HEK293T (cell line): Measurements from ENCODE around the gene MSANTD4.

Experiments
- CTCF ChIA-PET: fragments of 350-600 bp; formaldehyde crosslinking; extraction: SDS; loops from one replicate; lab custom pipeline; 2021; ENCODE audit warnings: antibody characterized with exemption, inconsistent platforms; lab: Yijun Ruan, JAX
- POLR2A ChIA-PET: fragments of 350-600 bp; formaldehyde crosslinking; extraction: SDS; loops from one replicate; lab custom pipeline; 2020; ENCODE audit warnings: antibody characterized with exemption, inconsistent platforms; lab: Yijun Ruan, JAX
- DNase-seq: peaks from one replicate; pipeline ENCODE4 v3.0.0; 2012; ENCODE audit warnings: mixed read lengths; ENCODE audit errors: extremely low spot score
- ARNT ChIP-seq: fragments of 450-650 bp; IDR thresholded peaks from 2 replicates; pipeline ENCODE4 v1.6.1; 2017; ENCODE audit warnings: mild to moderate bottlenecking
- BHLHE40 ChIP-seq: fragments of 450-650 bp; IDR thresholded peaks from 2 replicates; pipeline ENCODE4 v1.6.1; 2016; ENCODE audit warnings: mild to moderate bottlenecking, moderate library complexity, borderline replicate concordance
- CTBP1 ChIP-seq: fragments of 450-650 bp; IDR thresholded peaks from 2 replicates; pipeline ENCODE4 v1.6.1; 2016; ENCODE audit warnings: borderline replicate concordance
- ELF4 ChIP-seq: fragments of 450-650 bp; IDR thresholded peaks from 2 replicates; pipeline ENCODE4 v1.6.1; 2017; ENCODE audit warnings: antibody characterized with exemption
- FOXA1 ChIP-seq: fragments of 450-650 bp; IDR thresholded peaks from 2 replicates; pipeline ENCODE4 v1.6.1; 2016; ENCODE audit warnings: mild to moderate bottlenecking
- FOXK2 ChIP-seq: fragments of 450-650 bp; IDR thresholded peaks from 2 replicates; pipeline ENCODE4 v1.6.1; 2016; ENCODE audit warnings: mild to moderate bottlenecking
- FOXM1 ChIP-seq: fragments of 450-650 bp; IDR thresholded peaks from 2 replicates; pipeline ENCODE4 v1.6.1; 2017; ENCODE audit warnings: mild to moderate bottlenecking, borderline replicate concordance
- HDGF ChIP-seq: fragments of 450-650 bp; IDR thresholded peaks from 2 replicates; pipeline ENCODE4 v1.6.1; 2017; ENCODE audit warnings: antibody characterized with exemption, borderline replicate concordance
- L3MBTL2 ChIP-seq: fragments of 450-650 bp; conservative IDR thresholded peaks from 2 replicates; pipeline ENCODE4 v1.6.1; 2016; ENCODE audit warnings: mild to moderate bottlenecking
- LEF1 ChIP-seq: fragments of 450-650 bp; IDR thresholded peaks from 2 replicates; pipeline ENCODE4 v1.6.1; 2017; ENCODE audit warnings: mild to moderate bottlenecking, borderline replicate concordance
- NFRKB ChIP-seq: fragments of 450-650 bp; IDR thresholded peaks from 2 replicates; pipeline ENCODE4 v1.6.1; 2016; ENCODE audit warnings: mild to moderate bottlenecking, moderate library complexity
- SP1 ChIP-seq: fragments of 450-650 bp; IDR thresholded peaks from 2 replicates; pipeline ENCODE4 v1.6.1; 2017
- SUZ12 ChIP-seq: fragments of 450-650 bp; IDR thresholded peaks from 2 replicates; pipeline ENCODE4 v1.6.1; 2016; ENCODE audit warnings: mild to moderate bottlenecking
- TARDBP ChIP-seq: fragments of 450-650 bp; IDR thresholded peaks from 2 replicates; pipeline ENCODE4 v1.6.1; 2016
- ZNF384 ChIP-seq: fragments of 450-650 bp; IDR thresholded peaks from 2 replicates; pipeline ENCODE4 v1.6.1; 2016
- TF ChIP-seq, protein P1 (sequence below): fragments of 450-650 bp; IDR thresholded peaks from 2 replicates; pipeline ENCODE4 v1.6.1; 2016

Gene MSANTD4

DNA sequence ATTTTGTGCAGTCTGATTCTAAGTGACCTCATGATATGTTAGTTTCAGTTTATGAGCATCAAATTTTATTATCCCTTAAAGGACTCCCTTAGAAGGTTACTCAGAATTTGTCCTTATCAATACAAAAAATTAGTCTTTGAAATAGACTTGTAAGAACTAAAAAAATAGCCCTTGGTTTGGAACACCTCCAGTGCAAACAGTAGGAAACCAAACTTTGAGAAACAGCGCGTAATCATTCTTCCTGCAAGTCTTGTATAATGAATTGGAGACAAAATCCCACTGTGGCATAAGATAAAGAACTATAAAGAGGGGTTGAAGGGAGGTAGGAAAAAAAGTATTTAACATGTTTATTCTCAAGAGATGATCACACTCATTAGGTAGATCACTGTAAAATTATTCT is 10.8 kb upstream of the MSANTD4 start:
- CTCF ChIA-PET, result no interaction called here
- POLR2A ChIA-PET, result no interaction called here

DNA sequence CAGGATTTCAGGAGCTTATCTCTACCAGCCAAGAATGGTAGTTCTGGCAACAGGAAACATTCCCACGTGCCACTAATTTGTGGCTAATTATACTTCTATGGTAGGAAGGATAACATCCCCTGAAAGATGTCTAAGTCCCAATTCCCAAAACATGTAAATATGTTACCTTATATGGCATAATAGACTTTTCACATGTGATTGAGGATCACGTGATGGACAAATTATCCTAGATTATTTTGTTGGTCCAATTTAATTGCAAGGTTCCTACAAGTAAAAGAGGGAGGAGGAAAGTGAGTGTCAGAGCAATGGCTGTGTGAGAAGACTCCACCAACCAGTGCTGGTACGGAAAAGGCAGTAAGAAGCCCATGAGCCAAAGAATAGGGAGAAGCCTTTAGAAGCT is 9.9 kb upstream of the MSANTD4 start:
- TF ChIP-seq, protein P1, sequence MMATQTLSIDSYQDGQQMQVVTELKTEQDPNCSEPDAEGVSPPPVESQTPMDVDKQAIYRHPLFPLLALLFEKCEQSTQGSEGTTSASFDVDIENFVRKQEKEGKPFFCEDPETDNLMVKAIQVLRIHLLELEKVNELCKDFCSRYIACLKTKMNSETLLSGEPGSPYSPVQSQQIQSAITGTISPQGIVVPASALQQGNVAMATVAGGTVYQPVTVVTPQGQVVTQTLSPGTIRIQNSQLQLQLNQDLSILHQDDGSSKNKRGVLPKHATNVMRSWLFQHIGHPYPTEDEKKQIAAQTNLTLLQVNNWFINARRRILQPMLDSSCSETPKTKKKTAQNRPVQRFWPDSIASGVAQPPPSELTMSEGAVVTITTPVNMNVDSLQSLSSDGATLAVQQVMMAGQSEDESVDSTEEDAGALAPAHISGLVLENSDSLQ, result no peak
- TF ChIP-seq SUZ12 (no peak), LEF1 (no peak), L3MBTL2 (no peak), HDGF (no peak), SP1 (no peak), BHLHE40 (no peak), ZNF384 (no peak), FOXK2 (no peak), CTBP1 (no peak), ELF4 (no peak), TARDBP (no peak), NFRKB (no peak), FOXA1 (no peak), FOXM1 (no peak), ARNT (no peak)
- POLR2A ChIA-PET, result no interaction called here
- CTCF ChIA-PET, result no interaction called here
- no peak for DNase-seq

More for the DNA sequence above, 10.8 kb upstream of the MSANTD4 start:
- DNase-seq, result no peak
- no peak for TF ChIP-seq HDGF

DNA sequence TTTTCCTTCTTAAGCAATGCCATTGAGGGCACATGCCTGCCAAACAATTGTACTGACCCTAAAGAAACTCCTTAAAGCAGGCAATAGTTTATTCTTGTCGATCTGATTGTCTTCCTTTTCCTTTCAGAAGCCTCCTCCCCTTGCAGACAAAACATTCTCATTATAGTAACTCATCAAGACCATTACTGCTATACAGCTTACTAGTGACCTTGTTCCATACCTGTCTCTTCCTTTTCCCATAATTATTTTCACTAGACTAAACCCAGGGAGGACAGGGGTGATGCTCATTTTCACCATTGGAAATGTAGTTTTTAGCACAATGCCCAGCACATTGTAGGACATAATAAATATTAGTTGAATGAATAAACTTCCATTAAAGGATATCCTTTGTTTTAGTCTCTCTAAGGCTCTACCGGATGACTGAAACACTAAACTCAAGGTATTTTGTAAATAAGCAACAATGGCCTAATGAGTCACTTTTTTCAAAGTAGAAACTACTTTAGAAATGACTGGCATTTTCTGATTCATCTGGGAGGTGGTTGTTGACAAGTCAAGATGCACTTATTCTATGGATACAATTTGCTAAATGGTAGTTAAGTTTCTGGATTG is 9.3 kb upstream of the MSANTD4 start:
- CTCF ChIA-PET, result interaction anchor here (0.9 kb wide), 1 partner anchor 19 kb away, joined by 4 read pairs; no protein-coding TSS in a partner anchor
- TF ChIP-seq, protein P1, result no peak
- TF ChIP-seq ZNF384 (no peak), ARNT (no peak), FOXA1 (no peak), NFRKB (no peak), ELF4 (no peak), FOXM1 (no peak), LEF1 (no peak), FOXK2 (no peak), BHLHE40 (no peak), HDGF (no peak)
- DNase-seq, result no peak
- POLR2A ChIA-PET, result no interaction called here

DNA sequence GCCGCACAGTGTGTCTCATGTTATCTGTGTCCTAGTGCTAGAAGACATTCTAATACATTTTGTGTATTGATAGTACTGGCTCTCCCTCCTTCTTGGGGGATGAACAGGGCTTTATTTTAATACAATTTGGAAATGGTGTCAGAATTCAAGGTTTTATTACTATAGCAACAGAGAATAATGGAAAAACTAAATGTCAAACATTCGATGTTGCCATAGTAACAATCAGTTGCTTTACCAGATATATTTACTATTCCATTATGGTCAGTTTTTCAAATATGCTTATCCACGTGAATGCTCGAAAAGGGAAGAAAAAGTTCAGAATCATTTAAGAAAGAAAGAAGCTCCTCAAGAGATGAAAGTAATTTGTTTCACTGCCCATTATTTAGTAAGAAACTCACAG is 8.6 kb upstream of the MSANTD4 start:
- POLR2A ChIA-PET, result no interaction called here
- CTCF ChIA-PET, result interaction anchor here (0.9 kb wide), 1 partner anchor 20 kb away, joined by 4 read pairs; no protein-coding TSS in a partner anchor
- DNase-seq, result no peak
- TF ChIP-seq SP1, result no peak
- no peak for TF ChIP-seq TARDBP
- TF ChIP-seq, protein P1, result no peak
- no peak for TF ChIP-seq FOXM1
- TF ChIP-seq LEF1, result no peak
- TF ChIP-seq ELF4, result no peak
- no peak for TF ChIP-seq NFRKB
- no peak for TF ChIP-seq ARNT

DNA sequence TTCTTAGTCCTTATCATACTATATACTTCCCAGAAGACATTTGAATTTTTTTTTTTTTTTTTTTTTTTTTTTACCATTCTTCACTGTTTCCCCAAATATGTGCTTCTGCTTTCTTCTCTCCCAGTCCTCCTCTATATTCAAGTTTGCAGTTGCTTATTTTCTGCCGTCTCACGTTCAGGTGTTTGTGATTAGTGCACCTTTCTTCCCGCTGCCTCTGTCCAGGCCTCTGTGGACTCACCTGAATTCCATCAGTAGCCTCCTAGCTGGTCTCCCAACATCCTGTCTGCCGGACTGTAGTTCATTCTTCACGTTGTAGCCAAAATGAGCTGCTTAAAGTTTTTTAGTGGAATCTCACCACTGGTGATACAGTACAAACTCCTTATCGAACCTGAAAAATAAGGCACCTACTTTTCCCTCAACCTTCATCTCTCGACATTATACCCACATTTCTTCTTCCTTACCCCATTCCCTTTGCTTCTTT is 795 bp upstream of the MSANTD4 start:
- POLR2A ChIA-PET, result no interaction called here
- CTCF ChIA-PET, result no interaction called here
- TF ChIP-seq CTBP1, result no peak
- TF ChIP-seq FOXA1, result no peak
- TF ChIP-seq ZNF384, result no peak; the same call in 1 of the 2 replicates
- TF ChIP-seq BHLHE40, result no peak
- TF ChIP-seq NFRKB, result no peak
- no peak for TF ChIP-seq ARNT
- no peak for TF ChIP-seq FOXM1
- DNase-seq, result no peak

DNA sequence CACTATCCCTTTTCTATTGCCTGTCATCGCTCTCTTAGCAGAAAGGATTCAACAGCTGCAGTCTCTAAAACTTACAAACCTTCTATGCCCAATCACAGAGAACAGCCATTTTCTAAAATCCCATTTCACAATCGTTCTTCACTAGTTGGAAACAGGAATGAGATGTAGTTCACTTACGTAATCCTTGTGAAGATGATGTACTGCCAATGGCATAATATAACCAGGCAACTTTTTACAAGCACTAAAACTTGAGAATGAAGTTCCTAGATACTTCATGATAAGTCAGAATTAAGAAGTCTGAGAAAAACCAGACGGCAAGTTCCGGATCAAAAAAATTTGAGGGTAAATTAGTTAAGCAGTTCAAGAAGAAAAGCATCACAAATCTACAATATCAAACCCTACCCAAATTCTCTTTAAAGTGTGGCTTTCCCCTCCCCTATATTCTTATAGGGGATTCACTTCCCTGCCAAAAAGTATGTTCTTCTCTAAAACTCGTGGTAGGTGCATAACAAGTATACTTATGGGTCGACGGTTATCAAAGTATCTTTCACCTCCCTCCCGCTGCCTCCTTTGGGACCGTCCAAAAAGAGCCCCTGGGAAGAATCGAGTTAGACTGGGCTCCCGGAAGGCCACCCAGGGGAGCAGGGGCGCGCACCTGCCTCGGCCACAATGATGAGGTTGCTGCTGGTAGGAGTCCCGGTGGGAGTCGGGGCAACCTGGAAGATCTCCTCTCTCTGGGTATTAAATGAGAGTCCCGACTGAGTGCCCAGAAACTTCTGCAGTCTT is 666 bp downstream of the MSANTD4 start:
- DNase-seq, result no peak
- POLR2A ChIA-PET, result no interaction called here
- CTCF ChIA-PET, result no interaction called here
- TF ChIP-seq FOXK2 (no peak), L3MBTL2 (no peak), ARNT (no peak), ELF4 (no peak), LEF1 (no peak), CTBP1 (no peak), SP1 (no peak), SUZ12 (no peak), TARDBP (no peak), ZNF384 (no peak), FOXM1 (no peak)
